Ovary (tissue), 9 donors: ENCODE measurements around the gene PRKCSH. TPM values are rescaled to one million over a fixed set of nuclear protein-coding genes. Genes with fewer than 3 reads are reported as not detected.

Experiments
- DNase-seq, 5 donors: peaks; one replicate each; pipeline ENCODE4 v3.0.0-alpha.2; 2019 to 2020
- H3K27ac ChIP-seq, 2 donors: fragments of 200-600 bp; one replicate each; pipeline versions ENCODE4 v1.5.1 to v1.8.0; 2019 to 2022
- H3K27me3 ChIP-seq: fragments of 200-600 bp; one replicate; pipeline ENCODE4 v1.8.0; 2022
- H3K36me3 ChIP-seq: fragments of 200-600 bp; sonication (generic); one replicate; pipeline ENCODE4 v1.5.1; 2019
- H3K4me1 ChIP-seq: one replicate; pipeline ENCODE4 v1.8.1; 2013; ENCODE audit warnings: mild to moderate bottlenecking, moderate library complexity; ENCODE audit not compliant: insufficient read depth
- H3K4me3 ChIP-seq: fragments of 200-600 bp; sonication (generic); one replicate; pipeline ENCODE4 v1.5.1; 2017
- H3K9me3 ChIP-seq, 2 donors: fragments of 200-600 bp in 1 of 2; sonication (generic) in 1 of 2; one replicate each; pipeline versions ENCODE4 v1.5.1 to v1.8.1; 2013 to 2019; ENCODE audit warnings: mild to moderate bottlenecking in 1 of 2, moderate library complexity in 1 of 2
- CTCF ChIP-seq, 3 donors: fragments of 450-650 bp in 2 of 3; fragments of 200-600 bp in 1 of 3; IDR thresholded peaks; one replicate each; pipeline versions ENCODE4 v1.5.1 to v1.8.0; 2016 to 2022; ENCODE audit warnings: antibody characterized with exemption in 3 of 3, mild to moderate bottlenecking in 1 of 3
- EP300 ChIP-seq: sonication (generic); formaldehyde crosslinking; IDR thresholded peaks from one replicate; pipeline ENCODE4 v1.6.1; 2017; ENCODE audit warnings: antibody characterized with exemption
- POLR2A ChIP-seq: fragments of 450-650 bp; IDR thresholded peaks from one replicate; pipeline ENCODE4 v1.6.1; 2017; ENCODE audit warnings: antibody characterized with exemption, mild to moderate bottlenecking, moderate library complexity
- WGBS, 3 donors: extraction: QIAGEN DNeasy Blood & Tissue Kit in 1 of 3; methylation state at CpG; one replicate each; pipeline versions ENCODE4 v1.1.5 to v1.1.7; 2013 to 2017; 5-methylcytosine and 5-hydroxymethylcytosine counted together
- intact Hi-C, 4 donors: fragments of 100-400 bp; cut with DNase I; formaldehyde crosslinking; loops; one replicate each; pipeline versions ENCODE4 v1.11.0 to v1.15.1; 2022 to 2023
- polyA plus RNA-seq, 2 donors: library from polyadenylated mRNA; stranded (reverse); fragments of 200-250 nt in 1 of 2; fragments of 350-450 nt in 1 of 2; fragmentation: Illumina TruSeq in 1 of 2; extraction: RNeasy Lipid Tissue Mini Kit (QIAGEN cat#74804) in 1 of 2; gene quantifications; one replicate each; pipeline ENCODE4 v1.2.3, GENCODE V29; 2013 to 2014
- total RNA-seq, 7 donors: library from RNA; depleted of rRNA in 2 of 7; stranded (reverse); fragments of >200 nt in 2 of 7; fragmentation: NEBNext Ultra II Directional in 3 of 7; extraction: Animal tissue kit (Norgen Biotek cat#: 25700) in 3 of 7; gene quantifications; one replicate each; pipeline versions ENCODE4 v1.1.0 to v1.2.4, GENCODE V29; 2016 to 2023
- donor health status: DM: no; HTN: no; CAD: no; lungs with moderate emphysema.
- donor health status: DM: no; HTN: no; CAD: no.
- donor health status: Bipolar disorder and iron deficiency.
- donor health status: DM: yes; HTN: yes; CAD: no.
- donor health status: DM: no; HTN: no; CAD: no.
- donor health status: DM: yes; HTN: yes; CAD: no.

The PRKCSH gene
- total and polyA plus RNA-seq, 9 donors, result 76.5 to 338 (median 270) TPM

- no peaks in the 10 kb centered on the region for H3K36me3 ChIP-seq
- no peaks in the 10 kb centered on the region for H3K9me3 ChIP-seq
- H3K27ac ChIP-seq, result no peak overlapping the region
- no peak overlapping the region for H3K4me3 ChIP-seq
- WGBS, 3 donors, result 89 to 93% (median 90%) methylated on average over 9 of the region's 9 CpGs
- H3K27me3 ChIP-seq, result no peaks in the 10 kb centered on the region
- TF ChIP-seq POLR2A (no peak), EP300 (no peak), CTCF (IDR thresholded peaks at IDR 0.05) (no peak)
- peaks cover 12% of the 10 kb centered on the region for H3K4me1 ChIP-seq
- no peak for DNase-seq
- intact Hi-C loops, result no loop called here
Observed at GRCh38 chr19:11437955-11438354, 2.5 kb downstream of the PRKCSH start.

GRCh38 chr19:11444059-11444458 is 8.6 kb downstream of the PRKCSH start:
- no peaks in the 10 kb centered on the region for H3K4me1 ChIP-seq
- no peaks in the 10 kb centered on the region for H3K27me3 ChIP-seq
- H3K36me3 ChIP-seq, result no peaks in the 10 kb centered on the region
- H3K27ac ChIP-seq, result no peak overlapping the region
- intact Hi-C loops, result loop anchor here in 2 of 4 donors (10.0 kb wide), 1 partner anchor 149 kb away; the partner anchor contains the start of gene TSPAN16 (in 2 of the 2)
- 64 to 87% (median 69%) methylated on average over 4 to 5 of the region's 5 CpGs for WGBS, 3 donors
- DNase-seq, result no peak
- TF ChIP-seq POLR2A, result no peak
- TF ChIP-seq CTCF (IDR thresholded peaks at IDR 0.05), result no peak
- no peak for TF ChIP-seq EP300
- H3K9me3 ChIP-seq, result no peaks in the 10 kb centered on the region
- H3K4me3 ChIP-seq, result no peak overlapping the region

- TF ChIP-seq CTCF (IDR thresholded peaks at IDR 0.05), result no peak
- no peak overlapping the region for H3K4me3 ChIP-seq
- H3K9me3 ChIP-seq, result no peaks in the 10 kb centered on the region
- intact Hi-C loops, result loop anchor here in 2 of 4 donors (10.0 kb wide), 1 partner anchor 150 kb away; the partner anchor contains the start of gene TSPAN16 (in 2 of the 2)
- DNase-seq, result no peak
- 84 to 87% (median 85%) methylated on average over 13 of the region's 13 CpGs for WGBS, 3 donors
- H3K4me1 ChIP-seq, result no peaks in the 10 kb centered on the region
- no peak overlapping the region for H3K27ac ChIP-seq
- H3K27me3 ChIP-seq, result no peaks in the 10 kb centered on the region
- H3K36me3 ChIP-seq, result no peaks in the 10 kb centered on the region
Observed at GRCh38 chr19:11445141-11445540, 9.7 kb downstream of the PRKCSH start.

- Histone ChIP-seq H3K27ac (no peak overlapping the region), H3K27me3 (no peaks in the 10 kb centered on the region)
Observed at GRCh38 chr19:11446271-11446651, 10.8 kb downstream of the PRKCSH start.

More at GRCh38 chr19:11446271-11446651, 10.8 kb downstream of the PRKCSH start:
- H3K9me3 ChIP-seq, result no peaks in the 10 kb centered on the region
- no peak overlapping the region for H3K4me3 ChIP-seq
- H3K4me1 ChIP-seq, result no peaks in the 10 kb centered on the region
- intact Hi-C loops, result loop anchor here in 2 of 4 donors (10.0 kb wide), 1 partner anchor 151 kb away; the partner anchor contains the start of gene TSPAN16 (in 2 of the 2)
- H3K36me3 ChIP-seq, result no peaks in the 10 kb centered on the region
- no peak for DNase-seq
- TF ChIP-seq EP300 (no peak), CTCF (IDR thresholded peaks at IDR 0.05) (no peak)
- 85 to 89% (median 87%) methylated on average over 10 to 14 of the region's 14 CpGs for WGBS, 3 donors
